Cardiac septum (tissue), 1 donor: ENCODE data around the gene BCL2A1. TPM values are rescaled to one million over a fixed set of nuclear protein-coding genes. Genes with fewer than 3 reads are reported as not detected.
"Not testable (repeated sequence)": the region's sequence is repeated elsewhere in the genome, so short reads cannot be mapped to it uniquely, and the experiment has no call there.

Experiments used
- DNase-seq: peaks from one replicate; pipeline ENCODE4 v3.0.0-alpha.2; 2020; ENCODE audit warnings: low spot score
- intact Hi-C: fragments of 100-400 bp; cut with DNase I; formaldehyde crosslinking; loops from one replicate; pipeline ENCODE4 v1.14.0; 2022
- total RNA-seq: library from RNA; stranded (reverse); fragmentation: NEBNext Ultra II Directional; extraction: Animal tissue kit (Norgen Biotek cat#: 25700); gene quantifications from one replicate; pipeline ENCODE4 v1.2.1, GENCODE V29; 2021
- donor health status: DM: no; HTN: no; CAD: no.

BCL2A1 gene
- total RNA-seq, 1 donor from 2014 or later, result 1.1 TPM

DNA sequence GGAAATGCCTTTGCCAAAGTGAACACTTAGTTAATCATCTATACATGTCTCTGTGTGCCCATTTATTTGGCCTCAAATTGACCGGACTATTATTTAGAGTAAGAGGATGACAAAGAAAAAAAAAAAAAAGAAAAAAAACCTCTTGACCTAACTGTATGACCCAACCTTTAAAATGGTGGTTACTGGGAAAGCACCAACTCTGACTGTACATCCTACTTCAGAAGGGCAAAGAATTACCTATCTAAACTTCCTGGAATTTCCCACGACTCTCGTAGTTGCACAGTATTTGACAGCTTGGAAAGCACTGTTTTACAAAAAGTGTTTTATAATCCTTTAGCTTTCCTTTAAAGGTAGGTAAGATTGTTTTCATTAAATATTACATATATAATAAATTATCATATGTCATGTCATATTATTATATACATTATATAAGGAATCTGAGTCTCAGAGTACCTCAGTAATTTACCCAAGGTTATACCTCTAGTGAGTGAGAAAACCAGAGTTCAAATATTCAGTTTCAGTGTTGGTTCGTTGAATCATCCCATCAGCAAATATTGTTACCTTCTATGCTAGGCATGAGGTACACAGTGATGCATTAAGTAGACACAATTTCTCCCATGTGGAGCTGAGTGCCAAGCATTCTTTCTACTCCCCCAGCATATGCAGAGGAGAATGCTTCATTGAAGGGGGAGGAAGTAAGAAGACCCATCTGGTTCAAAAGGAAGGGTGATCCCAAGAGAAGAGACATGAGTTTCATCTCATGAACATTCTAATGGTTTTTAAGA is 5.0 kb downstream of the BCL2A1 start:
- intact Hi-C loops, result no loop called here
- DNase-seq, result no peak

DNA sequence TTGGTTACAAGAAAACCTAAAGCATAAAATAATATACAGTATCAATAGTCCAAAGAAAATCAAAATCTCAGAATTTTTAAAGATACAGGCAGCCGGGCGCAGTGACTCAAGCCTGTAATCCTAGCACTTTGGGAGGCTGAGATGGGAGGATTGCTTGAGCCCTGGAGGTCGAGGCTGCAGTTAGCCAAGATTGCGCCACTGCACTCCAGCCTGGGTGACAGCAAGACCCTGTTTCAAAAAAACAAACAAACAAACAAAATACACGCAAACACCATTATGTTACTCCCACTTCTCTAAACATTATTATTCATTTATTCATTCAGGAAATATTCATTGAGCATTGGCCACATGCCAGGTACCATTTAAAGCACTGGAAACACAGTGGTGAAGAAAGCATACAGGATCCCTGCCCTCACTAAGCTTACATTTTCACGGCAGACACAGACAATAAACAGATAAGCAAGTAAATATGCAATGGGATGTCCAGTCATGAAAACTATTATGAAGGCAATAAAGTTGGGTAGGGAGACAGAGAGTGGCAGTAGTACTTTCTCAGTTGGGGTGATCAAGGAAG is 6.7 kb downstream of the BCL2A1 start:
- intact Hi-C loops, result no loop called here
- no peak for DNase-seq

DNA sequence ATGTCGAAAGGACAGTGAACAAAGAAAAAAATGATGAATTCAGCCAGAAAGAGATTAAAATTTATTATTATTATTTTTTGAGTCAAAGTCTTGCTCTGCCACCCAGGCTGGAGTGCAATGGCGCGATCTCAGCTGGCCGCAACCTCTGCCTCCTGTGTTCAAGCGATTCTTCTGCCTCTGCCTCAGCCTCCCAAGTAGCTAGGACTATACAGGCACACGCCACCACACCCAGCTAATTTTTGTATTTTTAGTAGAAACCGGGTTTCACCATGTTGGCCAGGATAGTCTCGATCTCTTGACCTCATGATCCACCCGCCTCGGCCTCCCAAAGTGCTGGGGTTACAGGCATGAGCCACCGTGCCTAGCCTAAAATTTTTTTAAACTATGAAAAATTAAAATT is 8.1 kb downstream of the BCL2A1 start:
- DNase-seq, intact Hi-C loops: not testable (repeated sequence)

DNA sequence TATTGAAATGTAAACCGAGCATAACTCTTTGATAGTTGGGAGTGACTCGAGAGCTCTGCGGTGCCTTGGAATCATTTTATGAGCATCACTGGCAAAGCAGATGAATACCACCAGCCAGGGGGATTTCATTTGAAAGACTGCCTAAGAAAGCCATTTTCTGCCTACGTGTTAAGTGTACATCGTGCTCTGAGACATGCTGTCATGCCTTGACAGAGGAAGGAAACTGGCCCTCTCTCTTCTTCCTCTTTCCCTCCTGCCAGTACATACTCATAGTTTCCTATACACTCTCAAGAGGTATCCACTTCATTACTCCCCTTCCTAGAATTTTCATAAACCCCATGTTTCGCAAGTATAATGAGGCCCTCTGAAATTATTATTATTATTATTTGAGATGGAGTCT is 8.8 kb downstream of the BCL2A1 start:
- intact Hi-C loops, result no loop called here
- no peak for DNase-seq

DNA sequence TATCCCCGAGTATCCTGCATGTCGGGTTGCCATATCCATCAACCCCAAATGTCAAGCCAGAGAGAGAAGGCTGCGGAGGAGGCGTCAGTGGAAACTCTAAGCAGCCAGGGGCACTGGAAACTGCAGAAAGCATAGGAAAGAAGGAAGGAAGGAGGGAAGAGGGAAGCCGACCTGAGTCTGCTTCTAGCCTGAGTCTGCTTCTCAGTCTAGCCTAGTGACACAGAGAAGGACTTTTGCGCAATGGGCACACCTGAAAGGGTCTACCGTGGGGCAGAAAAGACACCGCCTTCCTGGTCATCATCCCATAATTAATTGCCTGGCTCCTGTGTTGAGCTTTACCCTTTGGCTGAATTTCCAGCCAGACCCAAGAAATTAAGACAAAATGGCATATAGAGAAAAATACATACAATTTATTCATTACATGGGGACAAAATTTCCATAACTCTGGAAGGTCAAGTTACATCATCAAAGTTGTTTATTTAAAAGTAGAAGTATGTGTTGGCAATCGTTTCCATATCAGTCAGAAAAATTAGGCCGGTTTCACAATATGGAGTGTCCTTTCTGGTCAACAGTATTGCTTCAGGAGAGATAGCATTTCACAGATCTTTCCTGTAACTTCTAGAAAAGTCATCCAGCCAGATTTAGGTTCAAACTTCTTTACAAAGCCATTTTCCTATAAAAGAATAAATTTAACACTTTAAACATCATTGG is 10.3 kb downstream of the BCL2A1 start:
- DNase-seq, result no peak
- intact Hi-C loops, result no loop called here

DNA sequence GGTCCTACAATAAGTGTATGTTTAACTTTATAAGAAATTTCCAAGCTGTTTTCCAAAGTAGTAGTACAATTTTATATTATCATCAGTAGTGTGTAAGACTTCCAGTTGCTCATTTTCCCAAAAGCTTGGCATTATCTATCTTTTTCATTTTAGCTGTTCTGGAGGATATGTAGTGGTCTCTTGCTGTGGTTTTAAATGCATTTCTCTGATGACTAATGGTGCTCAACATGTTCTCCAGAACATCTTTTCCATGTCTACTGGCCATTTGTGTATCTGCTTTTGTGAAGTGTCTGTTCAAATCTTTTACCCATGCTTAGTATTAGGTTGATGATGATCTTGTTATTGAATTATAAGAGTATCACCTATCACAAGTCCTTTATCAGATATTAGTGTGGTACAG is 13.3 kb downstream of the BCL2A1 start:
- intact Hi-C loops, result no loop called here

DNA sequence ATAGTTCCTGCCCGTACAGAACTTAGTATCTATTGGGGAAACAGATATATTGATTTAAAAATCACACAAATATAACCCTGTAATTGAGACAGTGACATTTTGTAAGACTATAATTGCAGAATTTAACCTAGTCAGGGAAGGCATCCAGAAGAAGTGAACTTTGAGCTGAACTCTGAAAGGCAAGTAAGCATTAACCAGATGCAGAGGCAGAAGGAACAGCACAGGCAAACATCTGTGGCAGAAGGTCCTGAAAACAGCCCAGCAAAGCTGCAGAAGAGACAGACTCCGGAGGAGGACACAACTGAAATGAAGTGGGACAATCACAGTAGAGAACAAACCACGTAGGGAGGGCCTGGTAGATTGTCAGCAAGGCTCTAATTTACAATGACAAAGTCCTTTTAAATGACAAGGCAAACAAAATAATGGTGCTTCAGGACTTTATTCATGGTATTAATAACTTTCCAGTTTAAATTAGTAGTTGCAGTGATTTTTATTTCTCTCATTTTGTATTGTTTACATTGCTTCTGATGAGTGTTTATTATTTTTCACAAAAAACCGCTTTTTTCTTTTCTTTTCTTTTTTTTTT is 14.5 kb downstream of the BCL2A1 start:
- intact Hi-C loops, result no loop called here
- DNase-seq, result no peak

More for the DNA sequence above, 13.3 kb downstream of the BCL2A1 start:
- DNase-seq, result no peak

DNA sequence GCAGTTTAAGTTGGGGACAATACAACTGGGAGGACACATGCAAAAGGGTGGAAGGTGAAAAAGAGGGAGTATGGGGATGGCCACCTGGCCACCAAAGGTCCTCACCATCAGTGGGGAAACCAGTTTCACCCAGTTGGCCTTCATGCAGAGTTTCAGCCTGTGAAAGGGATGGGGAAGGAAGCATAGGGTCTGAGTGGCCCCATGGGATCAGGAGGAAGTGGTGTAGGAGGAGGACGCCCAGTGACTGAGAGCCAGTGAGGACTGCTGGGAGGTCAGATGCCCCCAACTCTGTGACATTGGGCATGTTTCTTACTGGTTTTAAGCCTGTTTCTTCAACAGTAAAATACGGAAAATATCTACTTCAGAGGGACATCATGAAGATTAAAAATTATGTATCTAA is 16.3 kb downstream of the BCL2A1 start:
- intact Hi-C loops, result no loop called here
- DNase-seq, result no peak

DNA sequence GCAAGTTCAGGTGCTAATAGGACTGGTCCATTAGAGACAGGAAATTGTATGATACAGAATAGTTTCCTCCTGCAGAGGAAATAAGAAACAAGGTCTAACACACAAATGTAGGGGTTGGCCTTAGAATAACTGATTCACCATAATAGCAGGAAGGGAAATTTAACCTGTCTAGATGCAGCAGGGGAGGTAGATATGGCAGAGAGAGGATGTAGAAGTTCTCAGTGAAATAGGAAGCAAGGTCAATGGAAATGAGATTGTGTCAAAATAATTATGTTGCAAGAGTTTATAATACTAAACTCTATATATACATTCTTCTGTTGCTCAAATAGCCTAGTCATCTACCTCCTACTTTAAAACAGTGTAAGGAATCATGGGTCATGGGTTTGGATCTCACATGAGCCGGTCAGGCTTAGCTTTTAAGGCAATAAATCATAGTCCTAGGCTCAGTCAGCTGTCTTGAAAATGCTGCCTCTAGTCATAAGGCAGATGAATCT is 17.0 kb downstream of the BCL2A1 start:
- intact Hi-C loops, result no loop called here

DNA sequence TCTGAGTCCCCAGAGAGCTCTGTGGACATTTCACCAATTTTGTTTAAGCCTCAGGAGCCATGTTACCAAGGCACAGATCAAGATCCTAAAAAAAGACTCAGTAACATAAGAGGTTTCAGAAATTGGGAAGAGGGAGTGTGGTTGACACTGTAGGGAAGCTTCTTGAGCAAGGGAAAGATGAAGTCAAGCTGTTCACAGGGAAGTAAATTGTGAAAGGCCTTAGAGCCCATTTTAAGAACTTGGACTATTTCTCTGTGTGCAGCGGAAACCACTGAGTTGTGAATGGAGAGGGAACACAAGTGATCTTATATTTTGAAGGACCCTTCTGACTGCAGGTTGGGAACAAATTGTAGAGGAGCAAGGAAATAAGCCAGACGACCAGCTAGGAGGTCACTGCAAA is 18.7 kb downstream of the BCL2A1 start:
- DNase-seq, result no peak
- intact Hi-C loops, result no loop called here

More for the DNA sequence above, 17.0 kb downstream of the BCL2A1 start:
- DNase-seq, result no peak

DNA sequence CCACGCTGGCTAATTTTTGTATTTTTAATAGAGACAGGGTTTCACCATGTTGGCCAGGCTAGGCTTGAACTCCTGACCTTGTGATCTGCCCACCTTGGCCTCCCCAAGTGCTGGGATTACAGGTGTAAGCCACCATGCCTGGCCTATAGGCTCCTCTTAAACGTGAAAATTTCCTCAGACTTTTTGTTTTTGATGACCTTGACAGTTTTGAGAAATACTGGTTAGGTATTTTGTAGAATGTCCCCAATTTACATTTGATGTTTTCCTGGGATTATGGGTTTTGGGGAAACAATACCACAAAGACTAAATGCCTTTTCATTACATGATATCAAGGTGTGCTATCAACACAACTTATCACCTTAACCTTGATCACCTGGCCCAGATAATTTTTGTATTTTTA is 20.7 kb downstream of the BCL2A1 start:
- intact Hi-C loops, result no loop called here
- DNase-seq, result no peak

DNA sequence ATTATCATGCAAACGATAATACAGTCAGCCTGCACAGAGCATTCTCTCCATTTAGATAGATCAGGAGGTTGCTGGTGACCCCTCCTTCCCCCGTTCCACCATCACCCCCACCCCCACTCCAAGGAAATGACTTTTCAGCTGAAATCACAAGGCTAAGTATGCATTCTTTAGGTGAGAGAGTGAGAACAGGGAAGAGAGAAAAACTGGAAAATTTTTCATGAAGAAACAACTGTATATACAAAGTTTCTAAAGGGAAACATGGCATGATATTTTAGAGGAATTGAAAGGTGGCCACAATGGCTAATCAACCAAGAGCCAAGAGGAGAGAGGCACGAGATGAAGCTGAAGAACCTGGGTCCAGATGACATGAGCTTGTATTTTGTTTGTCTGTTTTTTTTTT is 22.2 kb downstream of the BCL2A1 start:
- DNase-seq, result no peak
- intact Hi-C loops, result no loop called here

DNA sequence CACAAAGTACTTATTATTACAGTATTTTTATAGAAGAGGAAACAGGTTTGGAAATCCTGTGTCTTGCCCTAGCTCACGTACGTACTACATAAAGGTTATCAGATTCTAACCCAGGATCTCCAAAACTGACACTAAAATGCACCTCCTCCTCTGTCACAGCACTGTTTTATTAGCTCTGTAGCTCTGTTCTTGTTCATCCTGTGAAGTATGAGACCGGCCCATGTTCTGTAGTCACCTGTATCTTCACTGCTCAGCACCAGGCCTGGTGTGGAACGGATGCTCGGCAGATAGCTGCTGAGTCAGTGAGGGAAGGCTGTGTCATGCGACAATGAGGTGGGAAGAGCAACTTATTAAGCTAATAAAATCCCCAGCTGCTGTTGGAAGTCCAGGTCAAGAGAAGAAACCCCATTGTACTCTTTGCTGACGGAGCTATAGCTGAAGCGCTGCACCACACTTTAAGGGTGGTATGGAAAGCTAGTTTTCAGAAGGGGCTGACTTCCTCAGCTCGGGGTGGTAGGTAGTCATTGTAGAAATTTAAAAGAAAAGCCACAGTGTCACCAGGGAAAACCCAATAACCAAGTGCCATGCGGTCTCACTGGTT is 22.8 kb downstream of the BCL2A1 start:
- intact Hi-C loops, result no loop called here
- DNase-seq, result peak; percentile 84

DNA sequence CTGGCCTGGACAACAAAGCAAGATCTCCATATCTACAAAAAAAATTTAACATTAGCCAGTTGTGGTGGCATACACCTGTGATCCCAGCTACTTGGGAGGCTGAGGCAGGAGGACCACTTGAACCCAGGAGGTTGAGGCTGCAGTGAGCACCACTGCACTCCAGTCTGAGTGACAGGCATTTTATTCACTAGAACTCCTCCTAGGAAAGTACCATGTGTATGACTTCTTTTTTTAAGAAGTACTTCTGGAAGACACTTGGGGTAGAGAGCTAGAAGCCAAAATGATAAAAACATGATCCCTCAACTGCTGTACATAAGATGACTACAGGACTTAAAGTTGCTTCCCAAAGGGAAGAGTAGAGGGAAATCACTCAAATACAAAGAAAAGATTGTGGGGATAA is 24.0 kb downstream of the BCL2A1 start:
- intact Hi-C loops, result no loop called here

DNA sequence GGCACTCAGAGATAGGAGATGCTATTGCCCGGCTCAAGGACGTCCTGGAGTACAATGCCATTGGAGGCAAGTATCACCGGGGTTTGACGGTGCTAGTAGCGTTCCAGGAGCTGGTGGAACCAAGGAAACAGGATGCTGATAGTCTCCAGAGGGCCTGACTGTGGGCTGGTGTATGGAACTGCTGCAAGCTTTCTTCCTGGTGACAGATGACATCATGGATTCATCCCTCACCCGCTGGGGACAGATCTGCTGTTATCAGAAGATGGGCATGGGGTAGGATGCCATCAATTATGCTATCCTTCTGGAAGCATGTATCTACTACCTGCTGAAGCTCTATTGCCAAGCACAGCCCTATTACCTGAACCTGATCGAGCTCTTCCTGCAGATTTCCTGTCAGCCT is 26.4 kb downstream of the BCL2A1 start:
- intact Hi-C loops, result no loop called here
- no peak for DNase-seq

More for the DNA sequence above, 24.0 kb downstream of the BCL2A1 start:
- no peak for DNase-seq

DNA sequence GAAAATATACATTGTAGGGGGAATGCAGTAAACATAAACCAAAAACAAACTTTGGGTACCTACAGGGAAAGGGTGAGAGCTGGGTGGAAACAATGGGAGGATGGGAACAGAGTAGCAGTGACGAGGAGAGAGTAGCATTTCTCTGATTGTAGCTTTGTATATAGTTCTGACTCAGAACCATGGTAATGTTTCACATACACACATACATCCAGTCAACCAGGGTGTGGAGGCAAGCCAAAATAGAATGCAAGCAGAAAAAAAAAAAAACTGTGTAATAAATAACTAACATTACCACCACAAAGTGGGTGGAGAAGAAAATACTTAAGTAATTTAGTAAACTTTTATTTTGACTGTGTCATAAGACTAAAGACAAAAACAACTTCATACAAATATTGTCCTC is 27.2 kb downstream of the BCL2A1 start:
- no peak for DNase-seq

DNA sequence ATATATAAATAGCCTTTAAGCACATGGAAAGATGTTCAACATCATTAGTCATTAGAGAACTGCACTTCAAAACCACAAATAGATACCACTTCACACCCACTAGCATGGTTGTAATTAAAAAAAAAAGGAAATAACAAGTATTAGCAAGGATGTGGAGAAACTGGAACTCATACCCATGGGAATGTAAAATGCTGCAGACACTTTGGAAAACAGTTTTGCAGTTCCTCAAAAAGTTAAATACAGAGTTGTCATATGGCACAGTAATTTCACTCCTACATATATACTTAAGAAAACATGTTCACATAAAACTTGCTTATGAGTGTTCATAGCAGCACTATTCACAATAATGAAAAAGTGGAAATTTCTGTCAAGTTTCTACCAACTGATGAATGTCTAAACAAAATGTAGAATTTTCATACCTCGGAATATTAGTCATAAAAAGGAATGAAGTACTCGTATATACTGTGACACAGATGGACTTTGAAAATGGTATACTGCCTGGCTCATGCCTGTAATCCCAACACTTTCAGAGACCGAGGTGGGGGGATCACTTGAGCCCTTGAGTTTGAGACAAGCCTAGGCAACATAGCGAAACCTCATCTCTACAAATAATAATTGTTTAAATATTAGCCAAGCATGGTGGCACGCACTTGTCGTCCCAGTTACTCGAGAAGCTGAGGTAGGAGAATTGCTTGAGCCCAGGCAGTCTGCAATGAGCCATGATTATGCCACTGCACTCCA is 28.1 kb downstream of the BCL2A1 start:
- no peak for DNase-seq
- intact Hi-C loops, result no loop called here

More for the DNA sequence above, 27.2 kb downstream of the BCL2A1 start:
- intact Hi-C loops, result no loop called here

DNA sequence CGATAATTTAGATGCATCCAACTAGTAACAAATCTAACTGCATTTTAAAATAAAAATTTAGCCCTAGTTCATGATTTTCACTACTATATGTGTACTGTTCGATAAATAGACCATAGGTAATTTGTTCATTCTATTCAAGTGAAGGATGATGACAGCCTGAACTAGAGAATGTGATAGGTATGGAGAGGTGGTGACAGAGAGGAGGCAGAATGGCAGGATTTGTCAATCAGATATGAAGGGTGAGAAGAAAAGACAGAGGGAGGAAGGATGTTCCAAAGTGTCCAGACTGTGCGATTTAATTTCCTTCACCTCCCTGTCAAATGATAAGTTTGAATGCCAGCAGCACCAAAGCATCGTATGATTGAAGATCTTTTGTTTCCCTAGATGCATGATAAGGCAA is 31.6 kb downstream of the BCL2A1 start:
- no peak for DNase-seq
- intact Hi-C loops, result no loop called here

DNA sequence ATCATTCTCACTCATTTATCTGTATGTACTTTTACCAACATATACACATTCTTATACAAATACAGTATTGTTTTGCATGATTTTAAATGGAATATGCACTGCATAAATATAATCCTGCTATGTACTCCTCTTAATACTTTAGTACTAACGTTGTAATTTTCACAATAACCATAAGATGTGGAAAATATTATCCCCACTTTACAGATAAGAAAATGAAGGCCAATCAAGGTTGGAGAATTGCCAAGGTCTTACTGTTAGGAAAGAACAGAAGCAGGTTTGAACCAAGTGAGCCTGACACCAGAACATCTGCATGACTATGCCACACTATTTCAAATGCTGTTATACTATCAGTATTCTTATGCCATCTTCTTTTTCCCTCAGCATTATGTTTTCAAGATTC is 32.9 kb downstream of the BCL2A1 start:
- intact Hi-C loops, result no loop called here
- DNase-seq, result no peak
